ENCODE data around the gene BCL2. TPM values are rescaled to one million over a fixed set of nuclear protein-coding genes. Genes with fewer than 3 reads are reported as not detected.

BCL2 gene
- total RNA-seq, 1 donor from 2014 or later: 4.9 TPM

DNA sequence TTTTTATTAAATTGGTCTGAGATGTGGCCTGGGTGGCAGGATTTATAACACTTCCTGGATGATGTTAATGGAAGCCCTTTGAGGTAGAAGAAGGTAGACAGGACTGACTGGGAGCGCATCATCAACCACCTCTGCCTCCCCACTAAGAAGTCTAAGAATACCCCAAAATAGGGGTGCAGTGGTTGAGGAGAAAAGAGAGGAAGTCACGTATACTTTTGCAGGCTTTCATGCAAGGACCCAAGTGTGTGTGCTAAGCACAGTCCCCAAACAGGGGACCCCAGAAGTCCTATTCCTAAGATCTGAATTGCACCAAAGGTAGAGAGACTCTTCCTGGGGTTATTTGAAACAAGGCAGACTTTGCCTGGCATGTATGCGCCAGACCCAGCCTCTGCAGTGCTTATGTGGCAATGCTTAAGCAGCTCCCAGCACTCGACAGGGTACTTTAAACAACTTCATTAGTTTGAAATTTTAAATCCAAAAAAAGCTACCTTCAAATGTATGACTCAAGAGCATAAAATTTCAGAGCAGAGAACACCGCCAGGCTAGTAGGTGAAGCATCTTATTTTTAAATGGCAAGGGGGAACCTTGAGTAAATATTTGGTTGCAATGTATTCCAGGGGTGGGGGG lies 35.3 kb downstream of the BCL2 start:
- Mint-ChIP-seq H3K27ac (no peak overlapping the region), H3K4me1 (peaks cover 13% of the 10 kb centered on the region), H3K4me3 (no peak overlapping the region), H3K36me3 (peaks cover 6% of the 10 kb centered on the region), H3K27me3 (ENCODE audit: insufficient read depth, low read depth) (peaks cover 11% of the 10 kb centered on the region), H3K9me3 (no peaks in the 10 kb centered on the region)
- Histone ChIP-seq H3K4me2 (no peak overlapping the region), H3K4me1 (no peaks in the 10 kb centered on the region), H4K20me1 (ENCODE audit: low read depth) (no peaks in the 10 kb centered on the region), H3K9ac (no peak overlapping the region), H3K79me2 (ENCODE audit: low read depth) (no peaks in the 10 kb centered on the region), H3K9me3 (ENCODE audit: low read depth) (no peaks in the 10 kb centered on the region), H3K27me3 (no peaks in the 10 kb centered on the region), H2AFZ (replicated peaks) (no peak overlapping the region), H3F3A (ENCODE audit: low read depth) (no peaks in the 10 kb centered on the region), H3K36me3 (no peaks in the 10 kb centered on the region), H3K4me3 (no peak overlapping the region), H3K27ac (no peak overlapping the region)
- TF ChIP-seq EZH2phosphoT487 (IDR thresholded peaks at IDR 0.05): no peak
- TF ChIP-seq EZH2 (IDR thresholded peaks at IDR 0.05): no peak
- TF ChIP-seq, protein P1, sequence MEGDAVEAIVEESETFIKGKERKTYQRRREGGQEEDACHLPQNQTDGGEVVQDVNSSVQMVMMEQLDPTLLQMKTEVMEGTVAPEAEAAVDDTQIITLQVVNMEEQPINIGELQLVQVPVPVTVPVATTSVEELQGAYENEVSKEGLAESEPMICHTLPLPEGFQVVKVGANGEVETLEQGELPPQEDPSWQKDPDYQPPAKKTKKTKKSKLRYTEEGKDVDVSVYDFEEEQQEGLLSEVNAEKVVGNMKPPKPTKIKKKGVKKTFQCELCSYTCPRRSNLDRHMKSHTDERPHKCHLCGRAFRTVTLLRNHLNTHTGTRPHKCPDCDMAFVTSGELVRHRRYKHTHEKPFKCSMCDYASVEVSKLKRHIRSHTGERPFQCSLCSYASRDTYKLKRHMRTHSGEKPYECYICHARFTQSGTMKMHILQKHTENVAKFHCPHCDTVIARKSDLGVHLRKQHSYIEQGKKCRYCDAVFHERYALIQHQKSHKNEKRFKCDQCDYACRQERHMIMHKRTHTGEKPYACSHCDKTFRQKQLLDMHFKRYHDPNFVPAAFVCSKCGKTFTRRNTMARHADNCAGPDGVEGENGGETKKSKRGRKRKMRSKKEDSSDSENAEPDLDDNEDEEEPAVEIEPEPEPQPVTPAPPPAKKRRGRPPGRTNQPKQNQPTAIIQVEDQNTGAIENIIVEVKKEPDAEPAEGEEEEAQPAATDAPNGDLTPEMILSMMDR (IDR thresholded peaks at IDR 0.05): no peak
- DNase-seq (ENCODE audit: low spot score): no peak

DNA sequence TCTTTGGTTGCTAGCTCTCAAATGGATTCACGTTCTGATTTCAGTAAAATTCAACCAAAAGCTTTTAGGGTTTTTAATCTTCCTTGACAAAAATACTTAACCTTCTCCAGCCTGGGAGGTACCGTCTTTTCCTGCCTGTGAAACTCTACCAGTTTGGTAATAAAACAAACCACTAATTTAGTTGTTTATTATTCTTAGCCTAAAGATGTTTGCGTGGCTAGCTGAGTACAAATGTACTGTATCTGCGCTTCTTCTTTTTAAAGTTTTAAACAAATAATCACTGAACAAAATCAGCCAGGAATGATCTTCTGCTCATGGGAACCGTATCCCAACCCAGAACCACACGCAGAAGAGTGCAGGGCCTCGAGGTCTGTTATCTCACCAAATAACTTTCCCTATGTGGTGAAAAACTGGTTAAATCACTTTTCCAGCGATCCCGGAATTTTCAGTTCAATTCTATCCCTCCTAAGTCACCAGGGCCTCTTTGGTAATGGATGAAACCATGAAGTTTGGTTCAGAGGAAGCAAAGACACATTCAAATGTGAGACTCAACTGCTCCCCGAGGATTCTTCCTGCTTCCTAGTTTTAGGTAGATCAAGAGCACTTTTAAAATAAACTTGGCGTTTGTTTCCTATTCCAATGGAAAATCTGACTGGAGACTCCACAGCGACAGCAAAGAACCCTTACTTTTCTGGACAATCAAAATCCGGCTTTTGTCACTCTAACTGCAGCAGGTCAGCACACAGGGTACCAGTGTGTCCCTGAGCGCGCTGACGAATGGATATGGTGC lies 36.1 kb downstream of the BCL2 start:
- no peaks in the 10 kb centered on the region for H3K79me2 ChIP-seq (ENCODE audit: low read depth)
- Mint-ChIP-seq H3K36me3 (peaks cover 6% of the 10 kb centered on the region), H3K27ac (no peak overlapping the region), H3K4me3 (no peak overlapping the region), H3K9me3 (no peaks in the 10 kb centered on the region), H3K4me1 (peaks cover 13% of the 10 kb centered on the region), H3K27me3 (ENCODE audit: insufficient read depth, low read depth) (peaks cover 11% of the 10 kb centered on the region)
- no peak overlapping the region for H3K9ac ChIP-seq
- no peaks in the 10 kb centered on the region for H4K20me1 ChIP-seq (ENCODE audit: low read depth)
- H2AFZ ChIP-seq (replicated peaks): no peak overlapping the region
- no peaks in the 10 kb centered on the region for H3K4me1 ChIP-seq
- no peak for TF ChIP-seq EZH2 (IDR thresholded peaks at IDR 0.05)
- no peak for TF ChIP-seq EZH2phosphoT487 (IDR thresholded peaks at IDR 0.05)
- TF ChIP-seq, protein P1 (IDR thresholded peaks at IDR 0.05): no peak
- no peak overlapping the region for H3K4me3 ChIP-seq
- no peaks in the 10 kb centered on the region for H3K36me3 ChIP-seq
- no peaks in the 10 kb centered on the region for H3K9me3 ChIP-seq (ENCODE audit: low read depth)
- H3F3A ChIP-seq (ENCODE audit: low read depth): no peaks in the 10 kb centered on the region
- H3K27me3 ChIP-seq: no peaks in the 10 kb centered on the region
- H3K4me2 ChIP-seq: no peak overlapping the region
- DNase-seq (ENCODE audit: low spot score): no peak
- no peak overlapping the region for H3K27ac ChIP-seq

DNA sequence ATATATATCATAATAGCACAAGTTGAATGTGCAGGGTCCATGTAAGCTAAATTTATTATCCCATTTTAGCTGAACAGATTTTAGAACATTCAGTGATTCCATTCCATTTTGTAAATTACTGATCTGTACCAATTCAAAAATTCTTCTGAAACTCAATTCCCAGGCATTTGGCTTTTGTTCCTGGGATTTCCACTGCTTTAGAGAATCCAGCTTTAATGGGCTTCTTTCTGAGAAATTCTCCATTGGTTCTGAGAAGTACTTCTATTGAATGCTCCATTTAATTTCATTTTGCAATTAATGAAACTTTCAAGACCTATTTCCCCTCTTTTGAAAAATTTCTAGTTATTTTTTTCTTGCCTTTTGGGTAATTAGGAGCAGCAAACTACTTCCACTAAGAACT lies 36.8 kb downstream of the BCL2 start:
- no peak overlapping the region for H3K4me3 Mint-ChIP-seq
- H3K4me1 Mint-ChIP-seq: peaks cover 13% of the 10 kb centered on the region
- Histone ChIP-seq H3K4me1 (no peaks in the 10 kb centered on the region), H3K27ac (no peak overlapping the region), H3K4me2 (no peak overlapping the region), H3K4me3 (no peak overlapping the region), H3K27me3 (no peaks in the 10 kb centered on the region), H2AFZ (replicated peaks) (no peak overlapping the region), H3K79me2 (ENCODE audit: low read depth) (no peaks in the 10 kb centered on the region), H3K36me3 (no peaks in the 10 kb centered on the region), H3F3A (ENCODE audit: low read depth) (no peaks in the 10 kb centered on the region), H4K20me1 (ENCODE audit: low read depth) (no peaks in the 10 kb centered on the region), H3K9ac (no peak overlapping the region), H3K9me3 (ENCODE audit: low read depth) (no peaks in the 10 kb centered on the region)
- DNase-seq (ENCODE audit: low spot score): no peak
- peaks cover 11% of the 10 kb centered on the region for H3K27me3 Mint-ChIP-seq (ENCODE audit: insufficient read depth, low read depth)
- peaks cover 6% of the 10 kb centered on the region for H3K36me3 Mint-ChIP-seq
- H3K9me3 Mint-ChIP-seq: no peaks in the 10 kb centered on the region
- TF ChIP-seq EZH2phosphoT487 (IDR thresholded peaks at IDR 0.05) (no peak), EZH2 (IDR thresholded peaks at IDR 0.05) (no peak)
- TF ChIP-seq, protein P1 (IDR thresholded peaks at IDR 0.05): no peak
- H3K27ac Mint-ChIP-seq: no peak overlapping the region
